ENCODE data around the gene FXYD7. TPM values are rescaled to one million over a fixed set of nuclear protein-coding genes. Genes with fewer than 3 reads are reported as not detected.
A peak's percentile ranks its signal among the peaks of the same experiment; 100 is the strongest.

FXYD7 gene
- total and polyA plus RNA-seq, 2 experiments from 2014 or later: not detected

DNA sequence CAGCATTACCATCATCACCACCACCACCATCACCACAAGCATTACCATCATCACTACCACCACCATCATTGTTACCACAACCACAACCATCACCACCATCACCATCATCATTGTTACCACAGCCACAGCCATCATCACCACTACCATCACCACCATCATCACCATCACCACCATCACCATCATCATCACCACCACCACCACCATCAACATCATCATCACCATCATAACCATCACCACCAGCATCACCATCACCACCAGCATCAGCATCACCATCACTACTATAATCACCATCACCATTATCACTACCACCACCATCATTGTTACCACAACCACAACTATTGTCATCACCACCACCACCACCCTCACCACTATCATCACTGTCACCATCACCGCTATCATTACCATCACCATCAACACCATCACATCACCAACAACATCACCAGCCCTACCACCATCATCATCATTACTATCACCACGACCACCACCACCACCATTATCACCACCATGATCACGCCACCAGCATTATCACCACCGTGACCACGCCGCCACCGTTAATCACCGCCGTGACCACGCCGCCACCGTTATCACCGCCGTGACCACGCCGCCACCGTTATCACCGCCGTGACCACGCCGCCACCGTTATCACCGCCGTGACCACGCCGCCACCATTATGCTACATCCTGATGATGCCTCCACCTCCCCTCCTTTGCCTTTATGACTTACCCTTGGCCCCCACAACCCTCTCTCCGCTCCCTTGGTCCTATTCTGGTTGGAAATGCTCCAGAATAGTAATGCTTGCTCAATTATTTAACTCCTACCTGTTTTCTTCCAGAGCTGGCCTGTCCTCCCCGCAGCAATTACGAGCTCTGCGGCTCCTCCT, 37.4 kb upstream of the FXYD7 start:
- H3K9me2 ChIP-seq (ENCODE audit: insufficient read depth): no peaks in the 10 kb centered on the region
- DNase-seq: no peak
- H4K20me1 ChIP-seq (ENCODE audit: insufficient read depth): no peaks in the 10 kb centered on the region
- H2AFZ ChIP-seq: no peak overlapping the region
- no peaks in the 10 kb centered on the region for H3K79me2 ChIP-seq (ENCODE audit: insufficient read depth)
- H3K27me3 ChIP-seq (replicated peaks; ENCODE audit: insufficient read depth): peaks cover 3% of the 10 kb centered on the region; the same call in 1 of the 2 replicates
- no peaks in the 10 kb centered on the region for H3F3A ChIP-seq (ENCODE audit: insufficient read depth)
- H3K4me1 ChIP-seq (ENCODE audit: insufficient read depth): no peaks in the 10 kb centered on the region
- no peak overlapping the region for H3K4me2 ChIP-seq (ENCODE audit: unreplicated experiment)
- 85 to 87% methylated on average over 24 to 30 of the region's 30 CpGs for WGBS, 2 experiments (ENCODE audit: low coverage in 1 of 2, low lambda C conversion rate in 2 of 2, missing lambda C conversion rate in 2 of 2)
- H3K4me3 ChIP-seq: no peak overlapping the region
- no peak overlapping the region for H3K27ac ChIP-seq
- in situ Hi-C loops (cut with MboI): no loop called here
- no peak for TF ChIP-seq EZH2 (IDR thresholded peaks at IDR 0.05; ENCODE audit: insufficient read depth, poor library complexity, severe bottlenecking)
- no peaks in the 10 kb centered on the region for H3K9me3 ChIP-seq (ENCODE audit: low read depth)
- H3K9ac ChIP-seq: no peak overlapping the region
- no peaks in the 10 kb centered on the region for H3K36me3 ChIP-seq (ENCODE audit: low read depth)

DNA sequence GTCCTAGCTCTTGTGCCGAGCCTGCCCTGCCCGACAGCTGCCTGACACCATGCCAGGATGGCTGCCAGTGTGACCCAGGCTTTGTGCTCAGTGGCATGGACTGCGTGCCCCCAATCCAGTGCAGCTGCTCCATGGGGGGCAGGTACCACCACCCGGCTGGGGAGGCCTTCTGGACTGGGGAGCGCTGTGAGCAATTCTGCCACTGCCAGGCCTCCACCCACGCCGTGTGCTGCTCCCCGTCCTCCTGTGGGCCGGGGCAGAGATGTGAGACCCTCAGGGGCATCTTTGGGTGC, 36.8 kb upstream of the FXYD7 start:
- no peak overlapping the region for H3K9ac ChIP-seq
- H3F3A ChIP-seq (ENCODE audit: insufficient read depth): no peaks in the 10 kb centered on the region
- peaks cover 6% of the 10 kb centered on the region; the same call in 1 of the 2 replicates for H3K27me3 ChIP-seq (replicated peaks; ENCODE audit: insufficient read depth)
- no peak for TF ChIP-seq EZH2 (IDR thresholded peaks at IDR 0.05; ENCODE audit: insufficient read depth, poor library complexity, severe bottlenecking)
- no peak for TF ChIP-seq EZH2phosphoT487 (IDR thresholded peaks at IDR 0.05; ENCODE audit: insufficient read depth, low read depth)
- WGBS, 2 experiments (ENCODE audit: low coverage in 1 of 2, low lambda C conversion rate in 2 of 2, missing lambda C conversion rate in 2 of 2): 73 to 77% methylated on average over 9 of the region's 9 CpGs
- no peak for DNase-seq
- in situ Hi-C loops (cut with MboI): no loop called here
- no peaks in the 10 kb centered on the region for H3K36me3 ChIP-seq (ENCODE audit: low read depth)
- H2AFZ ChIP-seq: no peak overlapping the region
- H3K4me1 ChIP-seq (ENCODE audit: insufficient read depth): no peaks in the 10 kb centered on the region
- no peak overlapping the region for H3K4me2 ChIP-seq (ENCODE audit: unreplicated experiment)
- H3K9me2 ChIP-seq (ENCODE audit: insufficient read depth): no peaks in the 10 kb centered on the region
- no peak overlapping the region for H3K4me3 ChIP-seq
- no peaks in the 10 kb centered on the region for H3K79me2 ChIP-seq (ENCODE audit: insufficient read depth)
- no peaks in the 10 kb centered on the region for H4K20me1 ChIP-seq (ENCODE audit: insufficient read depth)
- no peaks in the 10 kb centered on the region for H3K9me3 ChIP-seq (ENCODE audit: low read depth)
- H3K27ac ChIP-seq: no peak overlapping the region

DNA sequence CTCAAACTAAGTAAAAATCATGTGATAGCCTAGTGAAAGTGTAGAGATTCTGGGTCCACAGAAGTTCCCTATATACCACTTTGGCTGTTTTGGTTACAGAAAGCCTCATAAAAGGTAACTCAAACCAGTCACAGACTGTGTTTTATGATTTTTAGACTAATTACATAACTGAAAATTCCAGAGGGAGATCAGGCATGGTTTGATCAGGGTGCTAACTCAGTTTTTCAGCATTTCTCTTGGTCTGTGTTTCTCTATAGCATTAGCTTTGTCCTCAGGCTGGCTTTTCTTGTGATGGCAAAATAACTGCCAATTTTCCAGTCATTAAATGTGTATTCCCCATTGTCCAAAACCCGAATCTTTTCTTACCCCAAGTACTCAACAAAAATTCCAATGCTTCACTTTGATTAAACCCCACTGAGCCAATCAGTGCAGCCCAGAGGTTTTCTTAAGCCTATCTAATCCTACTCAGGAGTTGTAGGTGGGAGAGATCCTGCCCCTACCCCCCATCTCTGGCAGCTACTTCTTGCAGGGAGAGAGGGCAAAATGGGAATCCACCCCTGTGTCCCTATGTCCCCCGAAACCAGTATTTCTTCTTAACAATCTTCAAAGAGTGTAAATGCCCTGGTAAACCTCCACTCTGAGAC, 36.0 kb upstream of the FXYD7 start:
- in situ Hi-C loops (cut with MboI): no loop called here
- H3K9me2 ChIP-seq (ENCODE audit: insufficient read depth): no peaks in the 10 kb centered on the region
- no peak overlapping the region for H3K4me3 ChIP-seq
- peaks cover 6% of the 10 kb centered on the region; the same call in 1 of the 2 replicates for H3K27me3 ChIP-seq (replicated peaks; ENCODE audit: insufficient read depth)
- no peaks in the 10 kb centered on the region for H3K79me2 ChIP-seq (ENCODE audit: insufficient read depth)
- 45 to 50% methylated on average over 2 of the region's 2 CpGs for WGBS, 2 experiments (ENCODE audit: low coverage in 1 of 2, low lambda C conversion rate in 2 of 2, missing lambda C conversion rate in 2 of 2)
- no peaks in the 10 kb centered on the region for H3F3A ChIP-seq (ENCODE audit: insufficient read depth)
- no peaks in the 10 kb centered on the region for H4K20me1 ChIP-seq (ENCODE audit: insufficient read depth)
- H2AFZ ChIP-seq: no peak overlapping the region
- H3K27ac ChIP-seq: no peak overlapping the region
- no peaks in the 10 kb centered on the region for H3K36me3 ChIP-seq (ENCODE audit: low read depth)
- no peak for TF ChIP-seq EZH2 (IDR thresholded peaks at IDR 0.05; ENCODE audit: insufficient read depth, poor library complexity, severe bottlenecking)
- no peak for TF ChIP-seq EZH2phosphoT487 (IDR thresholded peaks at IDR 0.05; ENCODE audit: insufficient read depth, low read depth)
- H3K9me3 ChIP-seq (ENCODE audit: low read depth): no peaks in the 10 kb centered on the region
- no peak overlapping the region for H3K9ac ChIP-seq
- H3K4me2 ChIP-seq (ENCODE audit: unreplicated experiment): no peak overlapping the region
- no peak for DNase-seq
- H3K4me1 ChIP-seq (ENCODE audit: insufficient read depth): no peaks in the 10 kb centered on the region

DNA sequence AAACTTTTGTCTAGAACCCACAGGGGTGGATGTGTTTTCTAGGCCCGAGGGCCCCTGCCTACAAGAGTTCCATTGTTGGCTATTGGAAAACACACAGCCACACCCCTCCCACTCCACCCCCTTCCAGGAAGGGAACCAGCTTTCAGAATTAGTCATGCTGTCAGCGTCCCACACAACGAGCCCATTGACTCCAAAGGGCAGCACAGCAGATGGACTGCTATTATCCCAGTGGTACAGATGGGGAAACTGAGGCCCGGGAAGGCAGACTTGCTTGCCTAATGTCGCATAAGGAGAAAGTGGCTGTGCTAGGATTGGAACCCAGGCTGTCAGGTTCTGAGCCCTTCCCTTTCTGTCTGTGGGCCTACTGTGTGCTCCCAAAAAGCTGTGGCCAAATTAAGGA, 35.5 kb upstream of the FXYD7 start:
- peak; percentile 55 for DNase-seq
- WGBS, 2 experiments (ENCODE audit: low coverage in 1 of 2, low lambda C conversion rate in 2 of 2, missing lambda C conversion rate in 2 of 2): 9 to 15% methylated on average over 5 of the region's 5 CpGs
- H3K27me3 ChIP-seq (replicated peaks; ENCODE audit: insufficient read depth): peaks cover 6% of the 10 kb centered on the region; the same call in 1 of the 2 replicates
- H3K9me3 ChIP-seq (ENCODE audit: low read depth): no peaks in the 10 kb centered on the region
- TF ChIP-seq EZH2 (IDR thresholded peaks at IDR 0.05; ENCODE audit: insufficient read depth, poor library complexity, severe bottlenecking) (no peak), EZH2phosphoT487 (IDR thresholded peaks at IDR 0.05; ENCODE audit: insufficient read depth, low read depth) (no peak)
- no peak overlapping the region for H3K27ac ChIP-seq
- no peaks in the 10 kb centered on the region for H4K20me1 ChIP-seq (ENCODE audit: insufficient read depth)
- no peaks in the 10 kb centered on the region for H3K4me1 ChIP-seq (ENCODE audit: insufficient read depth)
- H3K9me2 ChIP-seq (ENCODE audit: insufficient read depth): no peaks in the 10 kb centered on the region
- H3K36me3 ChIP-seq (ENCODE audit: low read depth): no peaks in the 10 kb centered on the region
- H3K4me3 ChIP-seq: no peak overlapping the region
- in situ Hi-C loops (cut with MboI): no loop called here
- no peak overlapping the region for H3K9ac ChIP-seq
- no peaks in the 10 kb centered on the region for H3K79me2 ChIP-seq (ENCODE audit: insufficient read depth)
- H3F3A ChIP-seq (ENCODE audit: insufficient read depth): no peaks in the 10 kb centered on the region
- H2AFZ ChIP-seq: no peak overlapping the region
- H3K4me2 ChIP-seq (ENCODE audit: unreplicated experiment): no peak overlapping the region

Data from GM23248 (cell line).